Activated naive CD8-positive, alpha-beta T cell treated with anti-CD3 and anti-CD28 coated beads, Interleukin-2, amount 10 ng/mL, durations not matched to agents 7 days and 5 days (primary cell): Measurements from ENCODE around the gene PIK3R1. TPM values are rescaled to one million over a fixed set of nuclear protein-coding genes. Genes with fewer than 3 reads are reported as not detected.

ENCODE experiments used
- ATAC-seq: fragments of 150-1000 bp; cut with Tn5 transposase; one replicate; pipeline ENCODE4 v1.10.0; 2021; ENCODE audit warnings: low read depth, moderate library complexity
- POLR2A ChIA-PET: fragments of 350-600 bp; sonication (Branson Sonifier 250); formaldehyde crosslinking; loops from one replicate; lab custom pipeline; 2021; ENCODE audit warnings: antibody characterized with exemption; lab: Charles Lee
- DNase-seq: peaks from one replicate; pipeline ENCODE4 v3.0.0; 2021
- H3K27ac Mint-ChIP-seq: one replicate; pipeline ENCODE4 v1.8.0; 2022; ENCODE audit warnings: mild to moderate bottlenecking, mixed read lengths
- H3K27me3 Mint-ChIP-seq: one replicate; pipeline ENCODE4 v1.8.0; 2022; ENCODE audit warnings: mild to moderate bottlenecking, moderate library complexity, mixed read lengths
- H3K36me3 Mint-ChIP-seq: one replicate; pipeline ENCODE4 v1.8.0; 2021; ENCODE audit warnings: mild to moderate bottlenecking, mixed read lengths
- H3K4me1 Mint-ChIP-seq: one replicate; pipeline ENCODE4 v1.8.0; 2021; ENCODE audit warnings: mixed read lengths
- H3K4me3 Mint-ChIP-seq: one replicate; pipeline ENCODE4 v1.8.0; 2022; ENCODE audit warnings: mild to moderate bottlenecking, moderate library complexity, mixed read lengths
- H3K9me3 Mint-ChIP-seq: one replicate; pipeline ENCODE4 v1.8.0; 2021; ENCODE audit warnings: mixed read lengths
- total RNA-seq, 2 experiments: library from RNA; stranded (reverse); gene quantifications; one replicate each; pipeline ENCODE4 v1.2.3, GENCODE V29; 2021

Gene PIK3R1
- total RNA-seq, 2 experiments from 2014 or later = 86.5 to 86.8 TPM

DNA sequence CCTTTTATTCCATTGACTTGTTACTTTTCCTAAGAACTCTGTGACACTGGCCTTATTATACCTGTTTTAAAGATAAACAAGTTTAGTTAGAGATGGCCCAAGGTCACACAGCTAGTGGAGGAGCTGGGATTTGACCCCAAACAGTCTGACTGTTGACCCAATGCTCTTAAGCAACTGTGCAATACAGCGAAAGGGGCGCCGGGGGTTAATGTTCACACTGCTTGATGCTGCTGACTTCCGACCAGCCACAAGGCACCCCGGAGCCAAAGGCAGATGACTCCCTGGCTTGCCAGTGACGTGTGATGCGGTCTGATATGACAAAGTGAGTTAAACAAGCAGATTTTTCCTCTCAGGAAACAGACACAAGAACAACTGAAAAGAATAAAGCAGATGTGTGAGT lies 23.9 kb downstream of the PIK3R1 start:
- DNase-seq = peak; percentile 74
- Mint-ChIP-seq H3K27me3 (no peaks in the 10 kb centered on the region), H3K9me3 (no peaks in the 10 kb centered on the region), H3K27ac (peak overlapping the region; percentile 85), H3K4me1 (peaks cover 62% of the 10 kb centered on the region), H3K36me3 (peaks cover 22% of the 10 kb centered on the region), H3K4me3 (peak overlapping the region; percentile 65)
- POLR2A ChIA-PET = interaction anchor here (1.3 kb wide), 1 partner anchor 24 kb away, joined by 10 read pairs; the partner anchor contains the start of gene PIK3R1
- peak; percentile 94 for ATAC-seq

DNA sequence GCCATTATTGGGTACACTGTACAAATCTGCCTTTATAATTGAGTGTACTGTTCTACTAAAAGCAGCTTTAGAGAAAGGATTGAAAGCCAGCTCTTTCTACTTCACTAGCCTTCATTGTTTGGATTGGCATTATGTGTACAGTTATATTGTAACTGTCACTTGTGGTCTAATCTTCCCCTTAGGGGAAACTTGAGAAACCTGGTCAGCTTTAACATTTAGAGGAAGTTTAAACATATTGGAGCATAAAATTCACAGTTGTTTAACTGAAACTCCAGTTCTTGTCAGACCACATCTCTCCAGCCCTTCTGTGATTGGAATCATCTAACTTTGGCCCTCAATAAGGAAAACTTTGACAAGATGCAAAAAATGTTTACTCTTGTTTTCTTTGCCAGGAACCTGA lies 24.6 kb downstream of the PIK3R1 start:
- H3K36me3 Mint-ChIP-seq = peaks cover 23% of the 10 kb centered on the region
- peak overlapping the region; percentile 53 for H3K4me3 Mint-ChIP-seq
- no peak for ATAC-seq
- DNase-seq = no peak
- no peaks in the 10 kb centered on the region for H3K9me3 Mint-ChIP-seq
- H3K27me3 Mint-ChIP-seq = no peaks in the 10 kb centered on the region
- POLR2A ChIA-PET = no interaction called here
- peaks cover 65% of the 10 kb centered on the region for H3K4me1 Mint-ChIP-seq
- H3K27ac Mint-ChIP-seq = peak overlapping the region; percentile 15

DNA sequence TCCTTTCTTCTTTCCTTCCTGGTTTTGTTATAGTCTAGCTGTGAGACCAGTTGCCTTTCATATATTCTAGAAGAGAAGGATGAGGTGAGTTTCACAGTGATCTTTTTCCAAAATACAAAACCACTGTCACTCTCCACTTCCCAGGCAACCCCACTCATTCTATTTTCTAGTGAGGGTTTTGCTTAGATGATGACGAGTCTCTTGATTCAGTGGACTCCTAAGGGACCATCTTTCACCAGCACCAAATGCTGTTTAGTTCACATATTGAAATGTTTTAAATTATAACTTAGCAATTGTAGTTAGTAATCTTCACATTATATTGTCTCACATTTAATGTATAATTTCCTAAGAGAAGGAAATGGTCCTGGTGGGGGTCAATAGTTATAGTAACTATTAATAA lies 25.2 kb downstream of the PIK3R1 start:
- POLR2A ChIA-PET = interaction anchor here (0.6 kb wide), 1 partner anchor 32 kb away, joined by 4 read pairs; no protein-coding TSS in a partner anchor
- Mint-ChIP-seq H3K27ac (peak overlapping the region; percentile 68), H3K36me3 (peaks cover 23% of the 10 kb centered on the region), H3K4me3 (peak overlapping the region; percentile 53), H3K9me3 (no peaks in the 10 kb centered on the region), H3K27me3 (no peaks in the 10 kb centered on the region), H3K4me1 (peaks cover 63% of the 10 kb centered on the region)
- ATAC-seq (no peak), DNase-seq (no peak)

DNA sequence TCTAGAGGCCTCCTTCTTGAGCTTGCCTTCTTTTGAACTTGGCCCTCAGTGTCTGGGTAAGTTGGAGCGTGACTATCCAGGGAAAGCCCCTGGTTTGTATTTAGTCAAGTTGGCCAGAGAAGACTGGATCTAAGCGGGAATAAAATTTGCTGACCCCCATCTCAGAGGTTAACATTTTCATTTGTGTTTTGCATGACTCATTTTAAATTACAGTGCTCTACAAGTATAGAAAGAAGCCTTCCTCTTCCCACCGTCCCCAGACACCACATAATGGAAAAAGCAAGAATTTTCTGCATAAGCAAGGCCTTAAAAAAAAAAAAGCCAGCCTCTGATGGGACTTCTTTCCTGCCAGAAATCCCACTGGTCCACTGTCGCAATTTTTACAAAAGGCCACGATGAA lies 27.2 kb downstream of the PIK3R1 start:
- H3K27ac Mint-ChIP-seq = no peak overlapping the region
- no peak for DNase-seq
- peaks cover 61% of the 10 kb centered on the region for H3K4me1 Mint-ChIP-seq
- H3K36me3 Mint-ChIP-seq = peaks cover 19% of the 10 kb centered on the region
- no peak for ATAC-seq
- POLR2A ChIA-PET = no interaction called here
- no peaks in the 10 kb centered on the region for H3K27me3 Mint-ChIP-seq
- H3K4me3 Mint-ChIP-seq = no peak overlapping the region
- no peaks in the 10 kb centered on the region for H3K9me3 Mint-ChIP-seq

DNA sequence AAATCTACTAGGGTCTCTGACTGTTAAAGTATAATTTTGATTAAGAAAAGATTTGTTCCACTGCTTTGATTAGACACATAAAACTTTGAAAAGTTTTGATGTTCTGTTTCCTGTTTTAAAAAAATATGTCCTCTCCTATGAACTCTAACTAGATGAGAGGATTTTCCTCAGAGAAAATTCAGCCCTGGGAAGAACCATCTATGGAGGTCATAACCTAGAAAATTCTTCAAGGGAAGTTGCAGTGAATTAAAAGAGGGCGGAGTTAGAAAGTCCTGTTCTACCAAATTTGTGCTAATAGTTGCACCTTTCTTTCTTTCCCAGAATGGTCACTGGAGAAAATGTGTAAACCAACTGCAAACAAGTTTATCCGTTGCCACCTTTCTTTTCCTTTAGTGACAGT lies 27.7 kb downstream of the PIK3R1 start:
- DNase-seq (no peak), ATAC-seq (no peak)
- Mint-ChIP-seq H3K4me1 (peaks cover 57% of the 10 kb centered on the region), H3K27me3 (no peaks in the 10 kb centered on the region), H3K36me3 (peaks cover 19% of the 10 kb centered on the region), H3K27ac (peak overlapping the region; percentile 77), H3K9me3 (no peaks in the 10 kb centered on the region), H3K4me3 (peak overlapping the region; percentile 65)
- POLR2A ChIA-PET = interaction anchor here (1.1 to 1.9 kb wide), 2 partner anchors 12 to 27 kb away, joined by 4 to 13 read pairs; partner anchors contain the start of gene PIK3R1

DNA sequence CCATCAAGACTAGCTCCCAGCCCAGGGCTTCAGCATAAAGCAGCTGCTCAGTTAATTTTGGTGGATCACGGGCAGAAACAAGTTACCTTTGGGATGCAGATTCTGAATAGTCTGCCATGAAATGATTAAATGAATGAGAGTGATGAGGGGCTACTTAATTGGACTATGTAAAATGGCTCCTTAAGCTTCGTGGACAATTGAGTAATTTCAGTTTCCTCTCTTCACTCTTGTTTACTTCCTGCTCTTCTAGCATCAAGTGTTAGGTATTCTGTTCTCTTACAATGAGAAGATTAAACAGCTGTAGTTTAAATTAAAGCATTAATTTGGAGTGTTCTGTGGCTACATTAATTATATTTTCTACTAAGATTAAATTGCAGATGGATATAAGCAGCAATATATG lies 28.1 kb downstream of the PIK3R1 start:
- DNase-seq (no peak), ATAC-seq (no peak)
- H3K9me3 Mint-ChIP-seq = no peaks in the 10 kb centered on the region
- H3K36me3 Mint-ChIP-seq = peaks cover 23% of the 10 kb centered on the region
- H3K27ac Mint-ChIP-seq = peak overlapping the region; percentile 77
- H3K4me3 Mint-ChIP-seq = peak overlapping the region; percentile 65
- POLR2A ChIA-PET = interaction anchor here (1.1 to 1.9 kb wide), 2 partner anchors 12 to 28 kb away, joined by 4 to 13 read pairs; partner anchors contain the start of gene PIK3R1
- H3K27me3 Mint-ChIP-seq = no peaks in the 10 kb centered on the region
- H3K4me1 Mint-ChIP-seq = peaks cover 56% of the 10 kb centered on the region

DNA sequence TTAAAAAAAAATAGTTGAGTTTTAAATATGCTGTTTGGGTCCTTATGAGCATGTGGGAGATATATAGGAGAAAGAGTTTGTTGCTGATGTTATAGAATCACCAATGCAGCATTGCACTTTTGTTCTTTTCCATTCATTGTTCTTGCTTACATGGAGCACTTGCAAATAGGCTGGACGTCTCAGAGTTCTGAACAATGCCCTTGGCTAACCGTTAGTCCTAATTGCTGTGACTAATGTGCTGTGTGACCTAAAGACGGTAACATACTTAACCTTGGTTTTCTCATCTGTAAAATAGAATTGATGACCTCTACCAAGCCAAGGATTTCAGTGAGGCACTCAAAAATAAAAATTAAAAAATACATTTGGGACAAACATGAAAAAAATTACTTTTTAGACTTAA lies 29.8 kb downstream of the PIK3R1 start:
- POLR2A ChIA-PET = no interaction called here
- H3K27ac Mint-ChIP-seq = no peak overlapping the region
- H3K36me3 Mint-ChIP-seq = peaks cover 25% of the 10 kb centered on the region
- H3K4me1 Mint-ChIP-seq = peaks cover 56% of the 10 kb centered on the region
- no peaks in the 10 kb centered on the region for H3K9me3 Mint-ChIP-seq
- H3K27me3 Mint-ChIP-seq = no peaks in the 10 kb centered on the region
- DNase-seq (no peak), ATAC-seq (no peak)
- no peak overlapping the region for H3K4me3 Mint-ChIP-seq

DNA sequence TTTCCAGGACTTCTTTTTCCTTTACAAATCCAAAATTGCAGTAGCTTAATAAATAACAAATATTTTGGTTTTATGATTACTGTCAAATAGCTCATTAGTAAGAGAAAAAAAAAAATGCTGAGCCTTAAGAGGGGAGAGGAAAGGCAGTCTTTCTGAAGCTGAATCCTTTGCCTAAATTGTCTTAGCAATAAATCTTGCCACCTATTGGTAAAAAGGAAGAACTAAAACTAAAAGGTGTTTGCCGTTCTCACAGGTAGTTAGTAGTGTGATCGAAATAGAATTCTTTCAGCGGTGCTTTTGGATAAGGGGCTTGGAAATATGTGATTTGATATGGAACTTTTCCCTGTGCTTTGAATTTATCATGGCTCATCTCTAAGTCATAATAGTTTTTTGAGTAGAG lies 31.2 kb downstream of the PIK3R1 start:
- H3K4me1 Mint-ChIP-seq = peaks cover 55% of the 10 kb centered on the region
- POLR2A ChIA-PET = no interaction called here
- H3K27ac Mint-ChIP-seq = no peak overlapping the region
- no peaks in the 10 kb centered on the region for H3K27me3 Mint-ChIP-seq
- no peak for ATAC-seq
- no peak overlapping the region for H3K4me3 Mint-ChIP-seq
- H3K9me3 Mint-ChIP-seq = no peaks in the 10 kb centered on the region
- H3K36me3 Mint-ChIP-seq = peaks cover 24% of the 10 kb centered on the region
- DNase-seq = no peak

DNA sequence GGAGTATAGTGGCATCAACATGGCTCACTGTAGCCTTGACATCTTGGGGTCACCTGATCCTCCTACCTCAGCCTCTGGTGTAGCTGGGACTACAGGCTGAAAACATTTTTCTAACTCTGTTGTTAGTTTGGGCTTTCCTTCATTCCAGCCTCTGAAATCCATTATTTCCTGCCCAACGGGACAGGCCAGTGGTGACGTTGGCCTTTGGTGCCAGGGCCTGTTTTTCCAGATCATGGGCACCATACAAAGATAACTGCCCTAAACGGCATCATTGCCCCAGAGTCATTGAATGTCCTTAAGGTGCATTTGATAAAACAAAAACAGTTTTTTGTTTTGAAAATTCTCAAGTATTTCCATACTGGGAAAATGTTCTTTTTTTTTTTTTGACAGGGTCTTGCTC lies 32.1 kb downstream of the PIK3R1 start:
- Mint-ChIP-seq H3K36me3 (peaks cover 16% of the 10 kb centered on the region), H3K9me3 (no peaks in the 10 kb centered on the region), H3K4me3 (no peak overlapping the region), H3K4me1 (peaks cover 52% of the 10 kb centered on the region), H3K27me3 (no peaks in the 10 kb centered on the region), H3K27ac (no peak overlapping the region)
- ATAC-seq = no peak
- POLR2A ChIA-PET = no interaction called here
- no peak for DNase-seq

DNA sequence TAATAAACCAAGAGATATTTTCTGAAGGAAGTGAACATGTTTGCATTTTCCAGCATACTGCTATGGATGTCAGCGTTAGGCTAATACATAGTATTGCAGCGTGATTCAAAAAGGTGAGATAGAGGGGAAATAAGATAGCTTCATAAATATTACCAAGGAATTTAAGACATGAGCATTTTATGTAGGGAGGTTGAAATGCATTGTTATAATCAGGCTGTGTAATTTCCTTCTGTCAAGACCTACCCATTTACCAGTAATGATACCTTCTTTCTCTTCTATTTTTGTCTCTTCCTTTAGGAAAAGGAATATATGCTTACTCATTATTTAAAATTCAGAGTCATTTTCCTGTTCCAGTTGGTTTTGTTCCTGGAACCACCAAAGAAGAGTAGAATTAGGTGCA lies 33.3 kb downstream of the PIK3R1 start:
- Mint-ChIP-seq H3K4me3 (no peak overlapping the region), H3K36me3 (peaks cover 8% of the 10 kb centered on the region), H3K27ac (no peak overlapping the region), H3K4me1 (peaks cover 44% of the 10 kb centered on the region), H3K27me3 (no peaks in the 10 kb centered on the region), H3K9me3 (no peaks in the 10 kb centered on the region)
- ATAC-seq = no peak
- POLR2A ChIA-PET = no interaction called here
- DNase-seq = no peak

DNA sequence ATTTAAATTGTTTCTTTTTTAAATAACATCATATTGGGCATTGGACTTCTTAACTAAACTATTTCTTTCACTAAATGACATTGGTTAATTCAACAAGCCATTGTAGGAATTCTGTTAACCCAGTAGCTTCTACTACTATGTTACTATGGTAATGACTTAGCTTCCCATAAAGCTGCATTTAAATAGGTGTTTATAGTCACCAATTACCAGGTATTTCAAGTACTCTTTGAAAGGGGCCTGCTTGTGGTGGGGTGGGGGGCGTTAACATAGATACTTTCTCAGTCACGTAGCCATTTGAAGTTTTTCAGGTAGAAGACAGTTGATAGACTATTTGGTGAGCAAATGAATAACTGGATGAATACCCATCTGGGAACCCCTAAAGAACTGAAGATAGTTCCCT lies 34.0 kb downstream of the PIK3R1 start:
- Mint-ChIP-seq H3K36me3 (peaks cover 7% of the 10 kb centered on the region), H3K4me1 (peaks cover 40% of the 10 kb centered on the region), H3K27me3 (no peaks in the 10 kb centered on the region), H3K9me3 (no peaks in the 10 kb centered on the region), H3K27ac (no peak overlapping the region), H3K4me3 (no peak overlapping the region)
- DNase-seq (no peak), ATAC-seq (no peak)
- POLR2A ChIA-PET = interaction anchor here (0.7 to 1.8 kb wide), 2 partner anchors 33 to 664 kb away, joined by 3 to 17 read pairs; partner anchors contain the start of gene PIK3R1

DNA sequence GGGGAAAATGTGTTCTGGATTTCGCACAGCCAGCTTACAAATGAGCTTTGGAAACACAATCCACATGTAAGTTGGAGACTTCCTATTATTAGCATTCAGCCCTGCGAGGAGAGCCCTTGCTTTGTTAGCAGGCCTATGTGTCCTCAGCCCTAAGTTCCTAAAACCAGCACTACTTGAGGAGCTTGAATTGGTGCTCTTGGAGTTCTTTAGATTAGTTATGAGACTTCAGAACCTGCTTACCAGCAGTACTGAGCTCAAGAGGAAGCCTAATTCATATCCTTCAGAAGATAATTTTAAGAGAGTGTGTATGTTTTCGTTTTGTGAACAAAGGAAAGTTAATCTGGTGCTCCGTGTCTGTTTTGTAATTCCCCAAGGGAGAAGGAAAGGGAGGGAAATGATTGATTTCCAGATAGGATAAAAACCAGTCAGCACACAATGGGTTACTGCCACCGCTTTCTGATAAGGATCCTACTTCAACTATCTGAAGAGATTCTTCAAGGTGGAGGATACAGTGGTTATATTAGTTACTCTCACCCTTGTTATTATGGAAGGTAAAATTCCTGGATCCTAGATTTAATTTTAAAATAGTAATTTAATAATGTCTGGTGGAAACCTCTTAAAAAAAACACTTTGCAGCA lies 35.2 kb downstream of the PIK3R1 start:
- H3K4me3 Mint-ChIP-seq = peak overlapping the region; percentile 44

DNA sequence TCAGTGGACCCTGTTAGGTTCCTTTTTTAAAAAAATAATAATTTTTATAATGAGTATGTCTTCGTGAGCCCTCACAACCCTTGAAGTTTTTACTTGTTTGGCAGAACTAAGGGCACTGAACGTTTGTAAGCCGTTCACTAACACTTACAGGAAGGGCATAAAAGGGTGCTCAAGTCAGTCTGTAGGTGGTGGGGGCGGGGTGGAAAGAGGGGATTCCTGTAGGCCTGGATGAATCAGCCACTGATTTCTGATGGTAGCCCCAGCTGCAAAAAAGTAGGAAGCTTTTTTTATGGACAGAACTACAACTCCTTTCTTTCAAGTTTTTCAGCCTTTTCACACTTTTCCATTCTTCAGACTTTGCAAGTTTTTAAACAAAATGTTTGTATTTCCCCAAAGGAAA lies 35.8 kb downstream of the PIK3R1 start:
- ATAC-seq (peak; percentile 63), DNase-seq (no peak)
- H3K4me1 Mint-ChIP-seq = peaks cover 47% of the 10 kb centered on the region
- H3K27me3 Mint-ChIP-seq = no peaks in the 10 kb centered on the region
- H3K9me3 Mint-ChIP-seq = no peaks in the 10 kb centered on the region
- peaks cover 8% of the 10 kb centered on the region for H3K36me3 Mint-ChIP-seq
- POLR2A ChIA-PET = interaction anchor here (1.8 kb wide), 1 partner anchor 35 kb away, joined by 17 read pairs; the partner anchor contains the start of gene PIK3R1
- H3K4me3 Mint-ChIP-seq = no peak overlapping the region
- H3K27ac Mint-ChIP-seq = peak overlapping the region; percentile 52

More for the DNA sequence above, 35.2 kb downstream of the PIK3R1 start:
- H3K9me3 Mint-ChIP-seq = no peaks in the 10 kb centered on the region
- H3K27ac Mint-ChIP-seq = peak overlapping the region; percentile 24
- H3K27me3 Mint-ChIP-seq = no peaks in the 10 kb centered on the region
- H3K4me1 Mint-ChIP-seq = peaks cover 45% of the 10 kb centered on the region
- DNase-seq (no peak), ATAC-seq (no peak)
- POLR2A ChIA-PET = interaction anchor here (1.8 kb wide), 1 partner anchor 35 kb away, joined by 17 read pairs; the partner anchor contains the start of gene PIK3R1
- H3K36me3 Mint-ChIP-seq = peaks cover 8% of the 10 kb centered on the region
